ENCODE measurements around the gene GTPBP1. TPM values are rescaled to one million over a fixed set of nuclear protein-coding genes. Genes with fewer than 3 reads are reported as not detected.

Gene GTPBP1
- total RNA-seq, 4 donors from 2014 or later = 46.0 to 72.0 (median 56.6) TPM

DNA sequence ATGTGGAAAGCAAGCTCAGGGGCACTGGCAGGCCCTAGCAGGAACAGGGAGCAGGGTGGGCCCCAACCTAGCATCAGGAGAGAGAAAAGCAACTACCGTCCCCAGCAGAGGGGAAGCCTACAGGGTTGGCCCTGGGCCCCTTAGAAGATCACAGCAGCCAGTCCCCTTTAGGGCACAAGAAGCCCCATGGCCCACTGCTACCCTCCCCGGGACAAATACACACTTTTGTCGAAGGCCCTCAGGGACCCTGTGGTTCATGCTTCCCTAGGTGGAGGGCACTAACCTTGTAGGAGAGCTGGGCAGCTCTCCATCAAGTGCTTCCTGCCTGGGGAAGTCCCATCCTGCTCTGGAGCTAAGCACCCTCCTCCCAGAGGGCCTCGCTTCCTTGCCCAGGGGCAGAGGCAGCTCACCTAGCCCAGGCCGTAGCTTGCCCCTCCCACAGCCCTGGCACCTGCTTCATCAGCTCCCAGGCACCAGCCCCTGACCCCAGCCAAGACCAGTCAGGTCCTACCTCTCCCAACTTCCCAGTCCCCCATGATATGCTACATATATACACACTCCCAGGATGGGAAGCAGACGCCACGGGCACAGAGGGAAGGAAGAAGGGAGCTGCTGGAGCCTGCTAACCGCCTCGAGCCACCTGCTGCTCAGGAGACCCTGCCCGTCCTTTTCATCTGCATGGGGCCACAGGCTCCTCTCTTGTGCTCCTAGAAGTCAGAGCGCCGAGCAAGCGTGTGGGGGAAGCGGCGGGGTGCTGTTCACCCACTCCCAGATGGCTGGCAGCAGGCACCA, 29.9 kb downstream of the GTPBP1 start:
- TF ChIP-seq, protein P1, sequence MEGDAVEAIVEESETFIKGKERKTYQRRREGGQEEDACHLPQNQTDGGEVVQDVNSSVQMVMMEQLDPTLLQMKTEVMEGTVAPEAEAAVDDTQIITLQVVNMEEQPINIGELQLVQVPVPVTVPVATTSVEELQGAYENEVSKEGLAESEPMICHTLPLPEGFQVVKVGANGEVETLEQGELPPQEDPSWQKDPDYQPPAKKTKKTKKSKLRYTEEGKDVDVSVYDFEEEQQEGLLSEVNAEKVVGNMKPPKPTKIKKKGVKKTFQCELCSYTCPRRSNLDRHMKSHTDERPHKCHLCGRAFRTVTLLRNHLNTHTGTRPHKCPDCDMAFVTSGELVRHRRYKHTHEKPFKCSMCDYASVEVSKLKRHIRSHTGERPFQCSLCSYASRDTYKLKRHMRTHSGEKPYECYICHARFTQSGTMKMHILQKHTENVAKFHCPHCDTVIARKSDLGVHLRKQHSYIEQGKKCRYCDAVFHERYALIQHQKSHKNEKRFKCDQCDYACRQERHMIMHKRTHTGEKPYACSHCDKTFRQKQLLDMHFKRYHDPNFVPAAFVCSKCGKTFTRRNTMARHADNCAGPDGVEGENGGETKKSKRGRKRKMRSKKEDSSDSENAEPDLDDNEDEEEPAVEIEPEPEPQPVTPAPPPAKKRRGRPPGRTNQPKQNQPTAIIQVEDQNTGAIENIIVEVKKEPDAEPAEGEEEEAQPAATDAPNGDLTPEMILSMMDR (IDR thresholded peaks at IDR 0.05) = no peak
- TF ChIP-seq POLR2A (IDR thresholded peaks at IDR 0.05) (no peak), EP300 (IDR thresholded peaks at IDR 0.05) (no peak)
- no peak overlapping the region for H3K4me3 ChIP-seq
- WGBS, 2 donors = 75 to 80% methylated on average over 14 to 15 of the region's 15 CpGs
- no peak for DNase-seq (ENCODE audit: low spot score in 2 of 2)
- peaks cover 0 to 37% (median 15%) of the 10 kb centered on the region in 4 donors for H3K4me1 ChIP-seq
- no peaks in the 10 kb centered on the region for H3K27me3 ChIP-seq
- H3K36me3 ChIP-seq = peaks cover 24 to 91% (median 43%) of the 10 kb centered on the region in 3 donors
- H3K27ac ChIP-seq = no peak overlapping the region
- no peaks in the 10 kb centered on the region for H3K9me3 ChIP-seq

- Histone ChIP-seq H3K27me3 (no peaks in the 10 kb centered on the region), H3K27ac (no peak overlapping the region), H3K9me3 (no peaks in the 10 kb centered on the region), H3K4me3 (no peak overlapping the region), H3K4me1 (peaks cover 0 to 37% (median 15%) of the 10 kb centered on the region in 4 donors), H3K36me3 (peaks cover 28 to 91% (median 47%) of the 10 kb centered on the region in 3 donors)
- WGBS, 2 donors = 82 to 90% methylated on average over 5 to 6 of the region's 7 CpGs
- no peak for DNase-seq (ENCODE audit: low spot score in 2 of 2)
- TF ChIP-seq EP300 (IDR thresholded peaks at IDR 0.05) (no peak), POLR2A (IDR thresholded peaks at IDR 0.05) (no peak)
- TF ChIP-seq, protein P1 (IDR thresholded peaks at IDR 0.05) = no peak
Observed at GRCh38 chr22:38736257-38736570, 30.5 kb downstream of the GTPBP1 start.

GRCh38 chr22:38737302-38738060, 31.7 kb downstream of the GTPBP1 start:
- WGBS, 2 donors = 79 to 84% methylated on average over 21 of the region's 21 CpGs
- H3K4me3 ChIP-seq = no peak overlapping the region
- peaks cover 0 to 35% (median 15%) of the 10 kb centered on the region in 4 donors for H3K4me1 ChIP-seq
- DNase-seq (ENCODE audit: low spot score in 2 of 2) = no peak
- TF ChIP-seq, protein P1 (IDR thresholded peaks at IDR 0.05) = no peak
- TF ChIP-seq POLR2A (IDR thresholded peaks at IDR 0.05) (no peak), EP300 (IDR thresholded peaks at IDR 0.05) (no peak)
- H3K27me3 ChIP-seq = no peaks in the 10 kb centered on the region
- H3K27ac ChIP-seq = no peak overlapping the region
- peaks cover 39 to 91% (median 58%) of the 10 kb centered on the region in 3 donors for H3K36me3 ChIP-seq
- H3K9me3 ChIP-seq = no peaks in the 10 kb centered on the region

DNA sequence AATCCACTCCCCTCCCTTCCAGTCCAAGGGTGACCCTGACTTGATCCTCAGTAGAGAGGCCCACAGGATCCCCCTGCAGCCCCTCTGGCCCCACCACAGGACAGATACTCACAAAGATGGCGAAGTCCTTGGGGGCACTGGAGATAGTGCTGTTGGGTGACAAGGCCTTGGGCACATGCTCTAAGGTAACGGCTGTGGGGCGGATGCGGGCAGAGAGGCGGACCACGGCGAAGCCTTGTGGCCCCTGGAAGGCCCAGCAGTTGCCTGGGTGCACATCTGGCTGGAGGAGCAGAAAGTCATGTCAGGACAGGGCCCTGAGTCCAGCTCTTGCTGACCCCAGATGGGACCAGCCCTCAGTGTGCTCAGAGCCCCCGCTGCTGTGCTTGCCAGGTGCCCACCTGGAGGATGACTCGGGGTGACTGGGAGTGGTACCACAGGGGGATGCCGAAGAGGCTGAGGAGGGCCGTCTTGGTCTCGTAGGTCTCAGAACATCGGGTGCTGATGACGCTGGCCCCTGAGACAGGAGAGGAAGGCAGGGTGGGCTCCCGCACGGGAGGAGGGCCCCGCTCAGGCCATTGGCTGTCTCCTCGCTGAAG, 32.8 kb downstream of the GTPBP1 start:
- DNase-seq (ENCODE audit: low spot score in 2 of 2) = no peak
- Histone ChIP-seq H3K27me3 (no peaks in the 10 kb centered on the region), H3K4me3 (no peak overlapping the region), H3K27ac (no peak overlapping the region), H3K36me3 (peaks cover 39 to 100% (median 68%) of the 10 kb centered on the region in 3 donors), H3K4me1 (peaks cover 0 to 24% (median 9%) of the 10 kb centered on the region in 4 donors), H3K9me3 (no peaks in the 10 kb centered on the region)
- WGBS, 2 donors = 93 to 96% methylated on average over 17 to 18 of the region's 18 CpGs
- TF ChIP-seq EP300 (IDR thresholded peaks at IDR 0.05) = no peak
- TF ChIP-seq, protein P1 (IDR thresholded peaks at IDR 0.05) = no peak
- no peak for TF ChIP-seq POLR2A (IDR thresholded peaks at IDR 0.05)
